A673 (cell line): ENCODE data around the gene RHAG. TPM values are rescaled to one million over a fixed set of nuclear protein-coding genes. Genes with fewer than 3 reads are reported as not detected.

Source experiments
- BruUV-seq: library from RNA; stranded (reverse); fragments of 400-500 nt; replicated peaks from 2 replicates; lab custom pipeline; 2021; lab: Mats Ljungman, UMichigan
- CTCF ChIA-PET: fragments of 300-600 bp; sonication (Branson Sonifier 250); formaldehyde crosslinking; loops from one replicate; lab custom pipeline; 2022; ENCODE audit warnings: antibody characterized with exemption; lab: Charles Lee
- POLR2A ChIA-PET: fragments of 300-600 bp; sonication (Branson Sonifier 250); formaldehyde crosslinking; loops from one replicate; lab custom pipeline; 2022; ENCODE audit warnings: antibody characterized with exemption; ENCODE audit not compliant: low non-redundant PET; lab: Charles Lee
- DNase-seq: peaks from one replicate; pipeline ENCODE4 v3.0.0-alpha.2; 2015; ENCODE audit warnings: low spot score
- H3K27ac ChIP-seq: fragments of 200-600 bp; sonication (generic); 2 replicates; pipeline ENCODE4 v1.5.1; 2016; ENCODE audit warnings: mixed run types, low read depth, mild to moderate bottlenecking, mixed read lengths, antibody characterized with exemption, low read length; ENCODE audit not compliant: poor library complexity, severe bottlenecking
- H3K27me3 ChIP-seq: fragments of 200-600 bp; sonication (generic); replicated peaks from 2 replicates; pipeline ENCODE4 v1.6.1; 2017; ENCODE audit warnings: mixed run types, low read depth, mild to moderate bottlenecking, mixed read lengths, antibody characterized with exemption, low read length; ENCODE audit not compliant: insufficient read depth, poor library complexity
- H3K36me3 ChIP-seq: fragments of 200-600 bp; sonication (generic); 2 replicates; pipeline ENCODE4 v1.6.1; 2016; ENCODE audit warnings: mixed run types, mild to moderate bottlenecking, mixed read lengths, antibody characterized with exemption, low read length; ENCODE audit not compliant: insufficient read depth, poor library complexity, severe bottlenecking
- H3K4me1 ChIP-seq: fragments of 200-600 bp; sonication (generic); 2 replicates; pipeline ENCODE4 v1.6.1; 2017; ENCODE audit warnings: mixed run types, mild to moderate bottlenecking, mixed read lengths, antibody characterized with exemption, low read length; ENCODE audit not compliant: insufficient read depth, poor library complexity, severe bottlenecking
- H3K4me3 ChIP-seq: fragments of 200-600 bp; sonication (generic); 2 replicates; pipeline ENCODE4 v1.5.1; 2016; ENCODE audit warnings: low read depth, mixed run types, mild to moderate bottlenecking, mixed read lengths, low read length; ENCODE audit not compliant: poor library complexity, severe bottlenecking
- H3K9me3 ChIP-seq: fragments of 200-600 bp; sonication (generic); 2 replicates; pipeline ENCODE4 v1.6.1; 2016; ENCODE audit warnings: mixed run types, low read depth, mild to moderate bottlenecking, mixed read lengths, antibody characterized with exemption, low read length; ENCODE audit not compliant: poor library complexity, severe bottlenecking
- CTCF ChIP-seq: fragments of 300-800, 200-600 bp; sonication (generic); conservative IDR thresholded peaks from 2 replicates; pipeline ENCODE4 v1.5.1; 2017; ENCODE audit warnings: low read depth, mild to moderate bottlenecking, antibody characterized with exemption, low read length, moderate library complexity, mixed read lengths
- EZH2 ChIP-seq: fragments of 200-600 bp; sonication (generic); IDR thresholded peaks from 2 replicates; pipeline ENCODE4 v1.6.1; 2017; ENCODE audit warnings: borderline replicate concordance, low read depth, mild to moderate bottlenecking, mixed read lengths, antibody characterized with exemption, low read length; ENCODE audit not compliant: poor library complexity, severe bottlenecking
- intact Hi-C: fragments of 100-400 bp; cut with micrococcal nuclease; formaldehyde crosslinking; loops from one replicate; pipeline ENCODE4 v1.10.0; 2022; ENCODE audit not compliant: unreplicated experiment
- total RNA-seq: library from RNA; stranded (reverse); gene quantifications from 2 replicates; pipeline ENCODE4 v1.2.3, GENCODE V29; 2021

RHAG gene
- total RNA-seq, 1 experiment from 2014 or later: not detected

DNA sequence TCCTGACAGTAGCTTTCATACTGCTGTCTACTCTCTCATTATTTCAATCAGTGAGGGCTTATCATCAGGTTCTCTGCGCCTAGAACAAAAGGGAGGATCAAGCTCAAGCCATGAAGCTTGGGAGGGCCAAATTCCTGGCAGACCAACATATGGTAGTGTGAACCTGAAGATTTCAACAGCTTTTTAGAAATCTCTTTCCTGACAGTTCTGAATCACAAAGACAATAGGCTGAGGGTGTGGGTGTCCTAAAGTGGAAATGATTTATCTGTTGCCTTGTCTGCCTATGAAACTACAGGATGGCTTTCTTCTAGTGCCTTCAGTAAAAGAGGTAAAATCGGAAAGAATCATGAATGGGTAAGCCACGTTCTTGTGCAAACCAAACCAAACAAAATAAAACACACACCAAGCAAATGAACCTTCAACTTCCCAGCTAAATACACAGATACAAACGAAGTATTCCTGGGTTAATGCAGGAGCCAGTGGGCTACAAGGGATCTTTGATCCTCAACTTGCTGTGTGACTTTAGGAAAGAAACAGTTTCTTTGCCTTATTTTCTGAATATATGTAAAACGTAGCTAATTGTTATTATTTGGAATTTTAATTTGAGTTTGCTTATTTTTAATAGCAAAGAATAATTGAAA lies 2.7 kb upstream of the RHAG start:
- H3K4me3 ChIP-seq: no peak overlapping the region
- peaks cover 50% of the 10 kb centered on the region for H3K27me3 ChIP-seq
- H3K27ac ChIP-seq: no peak overlapping the region
- TF ChIP-seq EZH2 (no peak), CTCF (no peak)
- H3K9me3 ChIP-seq: no peaks in the 10 kb centered on the region
- intact Hi-C loops: no loop called here
- POLR2A ChIA-PET: no interaction called here
- no TSS peak for BruUV-seq
- no peaks in the 10 kb centered on the region for H3K36me3 ChIP-seq
- CTCF ChIA-PET: no interaction called here
- H3K4me1 ChIP-seq: no peaks in the 10 kb centered on the region
- DNase-seq: no peak

- no peak for DNase-seq
- H3K36me3 ChIP-seq: no peaks in the 10 kb centered on the region
- H3K9me3 ChIP-seq: no peaks in the 10 kb centered on the region
- no peaks in the 10 kb centered on the region for H3K4me1 ChIP-seq
- no TSS peak for BruUV-seq
- POLR2A ChIA-PET: no interaction called here
- H3K4me3 ChIP-seq: no peak overlapping the region
- CTCF ChIA-PET: no interaction called here
- no peak for TF ChIP-seq CTCF
- no peak for TF ChIP-seq EZH2
- H3K27ac ChIP-seq: no peak overlapping the region
- peaks cover 50% of the 10 kb centered on the region for H3K27me3 ChIP-seq
- intact Hi-C loops: no loop called here
Measured at GRCh38 chr6:49637350-49637731, 702 bp upstream of the RHAG start.

- BruUV-seq: no TSS peak
- Histone ChIP-seq H3K36me3 (no peaks in the 10 kb centered on the region), H3K9me3 (no peaks in the 10 kb centered on the region), H3K4me3 (no peak overlapping the region), H3K27ac (no peak overlapping the region), H3K4me1 (no peaks in the 10 kb centered on the region), H3K27me3 (peaks cover 53% of the 10 kb centered on the region)
- TF ChIP-seq EZH2 (no peak), CTCF (no peak)
- ChIA-PET CTCF (no interaction called here), POLR2A (interaction anchor here (0.6 kb wide), 1 partner anchor 83 kb away, joined by 3 read pairs; no protein-coding TSS in a partner anchor)
- intact Hi-C loops: no loop called here
- DNase-seq: no peak
Measured at GRCh38 chr6:49635978-49636712, 494 bp downstream of the RHAG start.
